Activated naive CD4-positive, alpha-beta T cell treated with Interleukin-2 at 50 U/mL for 16 hours (primary cell): ENCODE data around the gene UBAC1.
"Not testable (repeated sequence)": the region's sequence is repeated elsewhere in the genome, so short reads cannot be mapped to it uniquely, and the experiment has no call there.

ENCODE experiments used
- DNase-seq: peaks from one replicate; pipeline ENCODE4 v3.0.0-alpha.2; 2020

The UBAC1 gene

DNA sequence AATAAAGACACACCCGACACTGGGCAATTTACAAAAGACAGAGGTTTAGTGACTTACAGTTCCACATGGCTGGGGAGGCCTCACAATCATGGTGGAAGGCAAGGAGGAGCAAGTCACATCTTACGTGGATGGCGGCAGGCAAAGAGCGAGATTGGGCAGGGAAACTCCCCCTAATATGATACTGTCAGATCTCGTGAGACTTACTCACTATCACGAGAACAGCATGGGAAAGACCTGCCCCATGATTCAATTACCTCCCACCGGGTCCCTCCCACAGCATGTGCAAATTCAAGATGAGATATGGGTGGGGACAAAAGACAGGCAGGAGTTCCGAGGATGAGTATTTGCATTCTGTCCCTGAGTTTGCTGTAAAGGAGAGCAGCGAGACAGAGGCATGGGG, 49.9 kb downstream of the UBAC1 start:
- DNase-seq = not testable (repeated sequence)

GRCh38 chr9:135910757-135911156, 50.4 kb downstream of the UBAC1 start:
- DNase-seq = no peak

GRCh38 chr9:135910216-135910615, 51.0 kb downstream of the UBAC1 start:
- no peak for DNase-seq

DNA sequence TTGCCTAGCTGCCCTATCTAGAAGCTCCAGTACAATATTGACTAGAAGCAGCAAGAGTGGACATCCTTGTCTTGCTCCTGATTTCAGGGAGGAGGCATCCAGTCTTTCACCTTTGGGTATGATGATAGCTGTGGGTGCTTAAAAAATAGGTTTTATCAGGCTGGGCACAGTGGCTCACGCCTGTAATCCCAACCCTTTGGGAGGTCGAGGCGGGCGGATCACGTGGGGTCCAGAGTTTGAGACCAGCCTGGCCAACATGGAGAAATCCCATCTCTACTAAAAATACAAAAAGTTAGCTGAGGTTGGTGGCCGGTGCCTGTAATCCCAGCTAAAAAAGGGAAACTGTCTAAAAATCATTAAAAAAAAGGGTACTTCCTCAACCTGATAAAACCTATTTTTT, 51.8 kb downstream of the UBAC1 start:
- DNase-seq = no peak

GRCh38 chr9:135908754-135909204, 52.4 kb downstream of the UBAC1 start:
- DNase-seq = no peak

GRCh38 chr9:135908093-135908753, 53.0 kb downstream of the UBAC1 start:
- DNase-seq = no peak

DNA sequence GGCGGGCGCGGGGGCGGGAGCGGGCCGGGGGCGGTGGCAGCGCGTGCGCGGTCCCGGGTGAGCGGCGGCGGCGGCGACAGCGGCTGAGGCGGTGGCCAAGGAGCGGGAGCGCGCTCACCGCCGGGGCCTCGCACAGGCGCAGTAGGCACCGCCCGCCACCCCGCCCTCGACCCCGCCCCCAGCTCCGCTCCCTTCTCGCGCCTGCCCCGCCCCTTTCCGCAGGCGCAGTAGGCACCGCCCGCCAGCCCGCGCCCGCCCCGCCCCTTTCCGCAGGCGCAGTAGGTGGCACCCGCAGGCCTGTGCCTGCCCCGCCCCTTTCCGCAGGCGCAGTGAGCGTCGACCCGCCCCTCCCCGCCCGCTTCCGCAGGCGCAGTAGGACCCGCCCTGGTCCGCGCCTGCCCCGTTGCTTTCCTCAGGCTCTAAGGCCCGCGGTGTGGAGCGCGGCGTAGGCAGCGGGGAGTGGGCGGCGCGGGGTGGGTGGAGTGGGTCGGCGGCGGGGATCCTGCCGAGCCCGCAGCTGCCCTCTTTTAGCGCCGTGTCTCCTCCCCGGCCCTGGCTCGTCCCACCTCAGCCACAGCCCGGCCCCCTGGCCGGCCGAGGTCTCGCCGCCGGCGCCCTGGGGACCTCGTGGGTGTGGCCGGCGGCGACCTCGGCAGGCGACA, 53.6 kb downstream of the UBAC1 start, which contains the start of gene CAMSAP1:
Gene CAMSAP1, minus strand, starts transcription at position 116 of the 662 bp plus-strand sequence. CDS start 387 bp downstream, outside the sequence.
- peak; percentile 93 for DNase-seq

DNA sequence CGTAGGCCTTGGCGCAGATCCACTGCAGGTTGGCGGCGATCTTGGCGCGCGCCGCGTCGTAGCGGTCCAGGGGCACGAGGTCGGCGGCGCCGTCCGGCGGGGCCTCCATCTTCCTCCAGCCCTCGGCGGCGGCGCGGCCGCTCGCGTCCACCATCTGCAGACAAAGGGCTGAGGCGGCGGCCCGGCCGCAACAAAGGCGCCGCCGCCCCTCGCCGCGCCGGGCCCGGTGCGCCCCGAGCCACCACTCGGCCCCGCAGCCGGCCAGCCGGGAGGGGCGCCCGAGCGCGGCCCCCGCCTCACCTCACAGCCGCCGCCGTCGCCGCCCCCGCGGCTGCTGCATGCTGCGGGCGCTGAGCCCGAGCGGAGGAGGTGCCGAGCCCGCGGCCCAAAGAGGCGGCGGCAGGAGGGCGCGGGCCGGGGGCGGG, 54.2 kb downstream of the UBAC1 start:
- no peak for DNase-seq

DNA sequence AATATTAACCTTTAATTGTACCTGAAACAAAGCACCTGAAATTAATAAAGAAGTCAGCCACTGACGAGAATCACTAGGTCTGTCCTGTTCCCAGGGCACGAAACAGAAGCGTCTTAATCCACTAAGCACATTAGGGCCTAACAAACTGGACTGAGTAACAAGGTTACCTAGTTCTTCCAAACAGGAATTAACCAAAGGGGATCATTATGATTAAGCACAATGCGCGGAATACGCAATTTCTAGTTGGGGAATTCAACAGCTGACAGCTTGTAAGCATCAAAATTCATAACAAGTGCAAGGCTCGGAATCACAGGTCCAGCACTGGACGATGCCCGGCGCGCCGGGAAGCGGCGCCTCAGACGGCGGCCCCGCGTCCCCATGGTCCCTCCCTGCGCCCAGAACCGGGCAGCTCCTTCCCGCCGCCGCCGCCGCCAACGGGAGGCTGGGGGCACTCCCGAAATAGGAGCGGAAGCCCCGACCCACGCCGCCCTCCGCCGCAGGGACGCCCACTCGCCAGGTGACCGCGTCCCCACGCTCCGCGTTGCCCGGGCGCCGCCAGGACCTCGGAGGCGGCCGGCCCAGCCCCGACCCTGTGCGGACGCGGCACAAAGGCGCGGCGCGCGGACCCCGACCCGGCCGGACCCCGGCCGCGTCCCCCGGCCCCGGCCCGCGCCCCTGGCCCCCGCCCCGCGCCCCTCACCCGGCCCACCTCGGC, 54.7 kb downstream of the UBAC1 start:
- DNase-seq = peak; percentile 32

- peak; percentile 82 for DNase-seq
These were observed 55.6 kb downstream of the UBAC1 start for GRCh38 chr9:135905380-135906258.

DNA sequence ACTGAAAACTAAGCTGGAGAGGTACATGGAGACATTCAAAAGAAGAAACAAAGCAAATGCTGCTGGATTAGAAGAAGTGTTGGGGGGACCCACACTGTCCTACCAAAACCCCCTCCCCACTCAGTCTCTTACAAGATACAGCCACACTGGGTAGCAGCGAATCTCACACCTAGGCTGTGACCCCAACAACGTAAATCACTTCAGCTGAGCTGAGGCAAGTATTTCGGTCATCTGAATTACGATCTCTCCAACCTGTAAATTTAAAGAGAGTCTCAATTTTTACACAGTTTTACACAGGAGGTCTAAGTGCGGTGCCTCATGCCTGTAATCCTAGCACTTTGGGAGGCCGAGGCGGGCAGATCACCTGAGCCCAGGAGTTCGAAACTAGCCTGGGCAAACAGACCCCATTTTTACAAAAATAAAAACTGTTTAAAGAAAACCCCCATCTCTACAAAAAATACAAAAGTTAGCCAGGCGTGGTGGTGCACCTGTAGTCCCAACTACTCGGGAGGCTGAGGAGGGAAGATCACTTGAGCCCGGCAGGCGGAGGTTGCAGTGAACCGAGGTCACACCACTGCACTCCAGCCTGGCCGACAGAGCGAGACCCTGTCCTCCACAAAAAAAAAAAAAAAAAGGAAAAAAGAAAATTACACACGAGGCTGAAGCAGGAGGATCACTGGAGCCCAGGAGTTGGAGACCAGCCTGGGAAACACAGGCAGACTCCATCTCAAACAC, 57.2 kb downstream of the UBAC1 start:
- DNase-seq = no peak

DNA sequence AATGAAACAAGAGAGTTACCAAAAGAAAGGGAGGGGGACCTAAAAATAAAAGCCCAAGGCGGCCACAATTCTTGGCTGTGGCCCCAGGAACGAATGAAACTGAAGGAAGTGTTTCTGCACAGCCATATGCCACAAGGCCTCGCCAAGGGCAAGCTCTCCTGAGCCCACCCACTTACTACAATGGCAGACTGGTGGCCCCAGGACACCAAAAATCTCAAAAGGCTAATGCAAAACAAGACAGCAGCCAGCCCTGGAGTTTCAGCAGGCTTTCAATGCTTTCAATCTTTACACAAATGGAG, 57.9 kb downstream of the UBAC1 start:
- no peak for DNase-seq

DNA sequence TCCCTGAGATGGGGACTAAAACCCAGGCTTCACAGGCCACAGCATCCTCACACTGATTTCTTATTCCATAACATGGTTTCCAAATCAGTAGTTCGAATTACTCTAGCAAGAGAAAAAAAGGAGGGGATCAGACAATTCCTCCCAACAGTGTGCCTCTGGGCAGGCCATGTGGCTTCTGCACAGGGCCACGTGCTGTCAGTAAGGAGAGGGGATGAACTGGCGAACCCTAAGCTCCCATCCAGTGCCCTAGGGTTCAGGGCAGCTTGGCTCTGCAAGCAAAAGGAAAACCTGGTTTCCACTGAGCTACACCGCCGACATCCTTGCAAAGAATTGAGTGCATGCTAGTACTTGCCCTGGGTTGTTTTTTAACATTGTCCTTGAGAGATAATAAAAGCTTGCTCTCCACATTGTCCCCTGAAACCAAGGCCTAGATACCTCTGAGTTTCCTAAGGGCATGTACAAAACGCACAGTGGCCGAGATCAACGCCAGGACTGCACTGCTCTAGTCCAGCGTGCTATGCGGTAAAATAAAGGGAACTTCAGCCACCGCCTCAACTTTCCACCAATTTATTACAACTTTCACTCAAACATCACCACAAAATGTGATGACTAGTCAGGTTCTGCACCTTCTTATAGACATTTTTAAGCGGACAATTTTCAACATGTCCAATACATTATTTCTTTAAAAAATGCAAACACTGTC, 58.4 kb downstream of the UBAC1 start:
- DNase-seq = no peak

DNA sequence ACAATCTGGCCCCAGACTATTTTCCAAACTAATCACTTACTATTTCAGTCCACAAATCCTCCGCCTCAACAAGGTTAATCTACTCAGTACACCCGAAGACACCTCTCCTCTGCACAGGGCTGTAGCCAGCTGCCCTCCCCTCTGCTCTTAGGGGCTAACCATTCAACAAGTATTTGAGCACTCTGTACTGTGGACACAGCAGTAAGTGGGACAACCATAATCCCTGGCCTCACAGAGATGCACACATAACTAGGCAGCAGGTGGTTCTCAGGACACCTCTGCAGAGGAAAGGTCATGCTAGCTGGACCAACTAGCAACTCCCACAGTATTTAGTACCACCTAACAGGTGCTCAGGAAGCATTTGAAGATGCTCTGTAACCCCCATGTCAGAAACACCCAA, 59.3 kb downstream of the UBAC1 start:
- DNase-seq = no peak

DNA sequence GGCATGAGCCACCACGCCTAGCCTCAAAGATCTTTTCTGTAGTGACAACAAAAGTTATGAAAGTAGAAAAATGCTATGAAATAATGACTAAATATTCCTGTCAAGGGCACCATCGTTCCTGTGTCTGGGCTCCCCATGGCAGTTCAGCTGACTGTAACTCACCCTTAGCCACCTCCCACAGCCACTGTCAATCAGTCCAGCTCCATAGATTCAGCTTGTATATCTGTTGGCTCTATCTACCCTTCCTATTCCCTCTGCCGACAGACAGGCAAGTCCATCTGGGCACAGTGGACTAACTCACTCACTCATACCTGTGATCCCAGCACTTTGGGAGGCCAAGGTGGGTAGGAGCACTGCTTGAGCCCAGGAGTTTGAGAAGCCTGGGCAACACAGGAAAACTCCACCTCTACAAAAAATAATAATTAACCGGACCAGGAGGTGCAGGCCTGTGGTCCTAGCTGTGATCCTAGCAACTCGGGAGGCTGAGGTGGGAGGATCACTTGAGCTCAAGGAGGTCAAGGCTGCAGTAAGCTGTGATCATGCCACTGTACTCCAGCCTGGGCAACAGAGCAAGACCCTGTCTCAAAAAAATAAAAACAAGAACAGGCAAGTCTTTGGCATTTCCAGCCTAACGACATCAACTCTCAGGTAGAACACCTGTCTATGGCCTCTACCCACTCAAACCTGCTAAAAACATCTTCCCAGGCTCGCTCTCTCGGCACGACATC, 60.0 kb downstream of the UBAC1 start:
- no peak for DNase-seq

DNA sequence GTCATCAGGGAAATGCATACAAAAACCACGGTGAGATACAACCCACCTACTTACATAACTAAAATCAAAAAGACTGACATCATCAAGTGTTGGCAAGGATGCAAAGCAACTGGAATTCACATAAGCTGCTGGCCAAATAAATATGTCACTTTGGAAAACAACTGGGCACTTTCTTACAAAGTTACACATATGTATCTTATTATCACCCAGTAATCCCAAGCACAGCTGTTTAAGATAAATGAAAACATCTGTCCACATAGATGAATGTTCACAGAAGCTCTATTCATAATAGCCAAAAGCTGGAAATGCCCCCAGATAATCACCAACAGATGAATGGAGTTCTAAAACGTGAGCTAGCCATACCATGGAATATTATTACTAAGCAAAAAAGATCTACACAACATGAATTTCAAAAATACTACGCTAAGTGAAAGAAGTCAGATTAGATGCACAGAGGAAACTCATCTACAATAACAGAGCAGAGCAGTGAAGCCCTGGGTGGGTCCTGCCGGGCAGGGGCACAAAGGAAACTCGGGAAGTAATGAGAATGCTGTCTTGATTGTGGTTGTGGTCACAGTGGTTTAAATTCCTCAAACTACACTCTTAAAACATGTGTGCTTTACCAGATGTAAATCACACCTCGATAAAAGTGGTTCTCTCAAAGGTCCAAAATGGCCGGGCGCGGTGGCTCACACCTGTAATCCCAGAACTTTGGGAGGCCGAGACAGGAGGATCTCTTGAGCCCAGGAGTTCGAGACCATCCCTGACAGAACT, 62.4 kb downstream of the UBAC1 start:
- no peak for DNase-seq

DNA sequence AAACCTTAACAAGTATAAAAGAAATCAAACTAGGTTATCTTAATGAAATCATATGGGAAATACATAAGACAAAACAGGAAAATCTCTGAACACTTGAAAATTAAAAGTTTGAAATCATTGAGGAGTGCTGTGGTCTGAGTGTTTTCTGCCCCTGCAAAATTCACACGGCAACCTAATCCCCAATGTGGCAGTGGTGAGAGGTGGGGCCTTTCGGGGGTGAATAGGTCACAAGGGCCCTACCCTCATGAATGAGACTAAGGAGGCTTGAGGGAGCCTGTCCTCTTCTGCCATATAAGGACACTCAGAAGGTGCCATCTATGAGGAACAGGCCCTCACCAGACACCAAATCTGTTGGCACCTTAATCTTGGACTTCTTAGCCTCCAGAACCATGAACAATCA, 64.5 kb downstream of the UBAC1 start:
- no peak for DNase-seq

DNA sequence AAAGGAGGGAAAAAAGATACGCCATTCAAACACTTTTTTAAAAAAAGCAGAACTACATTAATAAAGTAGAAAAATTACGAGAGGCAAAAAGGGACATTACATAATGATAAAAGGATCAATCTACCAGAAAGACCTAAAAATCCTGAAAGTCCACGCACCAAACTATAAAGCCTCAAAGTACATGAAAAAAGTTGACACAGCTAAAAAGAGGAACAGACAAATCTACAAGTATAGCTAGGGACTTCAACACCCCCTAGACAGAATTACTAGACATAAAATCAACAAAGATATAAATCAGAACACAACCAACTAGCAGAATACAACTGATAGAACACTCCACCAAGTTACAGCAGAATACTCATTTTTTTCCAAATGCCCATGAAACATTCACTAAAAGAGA, 65.0 kb downstream of the UBAC1 start:
- DNase-seq = no peak

GRCh38 chr9:135895202-135895848, 65.8 kb downstream of the UBAC1 start:
- DNase-seq = no peak

GRCh38 chr9:135893104-135893503, 68.1 kb downstream of the UBAC1 start:
- no peak for DNase-seq
